ENCODE measurements around the gene BLTP1. TPM values are rescaled to one million over a fixed set of nuclear protein-coding genes. Genes with fewer than 3 reads are reported as not detected.
"Not testable (repeated sequence)": the region's sequence is repeated elsewhere in the genome, so short reads cannot be mapped to it uniquely, and the experiment has no call there.

The BLTP1 gene
- polyA plus RNA-seq, 3 donors: 2.7 to 35.1 (median 3.3) TPM

DNA sequence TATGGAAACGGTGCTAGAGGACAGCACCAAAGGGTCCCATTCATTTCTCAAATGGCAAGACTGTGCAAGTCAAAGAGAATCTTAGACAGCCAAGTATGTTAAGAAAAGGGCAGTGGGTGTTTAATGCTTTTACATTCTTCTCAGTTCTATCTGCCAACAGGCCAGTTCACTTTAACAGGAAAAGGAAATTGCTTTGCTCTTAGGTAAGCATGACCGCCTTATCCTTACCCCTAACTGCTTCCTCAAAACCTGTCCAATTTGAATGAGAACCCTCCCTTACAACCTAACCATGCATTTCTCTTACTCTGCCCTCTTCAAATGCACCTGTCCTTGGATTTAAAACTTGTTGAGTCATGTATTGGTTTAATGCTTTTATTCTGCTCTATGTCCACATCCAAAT, 44.5 kb upstream of the BLTP1 start:
- intact Hi-C loops (cut with micrococcal nuclease): loop anchor here in 1 of 2 donors (10.0 kb wide), 1 partner anchor 733 kb away; no protein-coding TSS in a partner anchor
- Histone ChIP-seq H3K4me1 (ENCODE audit: control insufficient read depth in 1 of 2, insufficient read depth in 2 of 2, low read length in 2 of 2) (no peaks in the 10 kb centered on the region), H4K20me1 (ENCODE audit: insufficient read depth, low read length) (no peaks in the 10 kb centered on the region), H3K36me3 (replicated peaks in 1 of 2; ENCODE audit: control insufficient read depth in 1 of 2, insufficient read depth in 2 of 2, low read length in 2 of 2) (no peaks in the 10 kb centered on the region), H2AFZ (ENCODE audit: insufficient read depth, low read depth, low read length, poor library complexity, severe bottlenecking) (no peak overlapping the region), H3K27me3 (ENCODE audit: control insufficient read depth in 2 of 2, insufficient read depth in 2 of 2, low read length in 2 of 2) (no peaks in the 10 kb centered on the region), H3K79me2 (ENCODE audit: insufficient read depth, low read length) (no peaks in the 10 kb centered on the region), H3K27ac (ENCODE audit: low read depth in 1 of 2, low read length in 2 of 2) (no peak overlapping the region), H3K9me3 (replicated peaks in 1 of 2; ENCODE audit: control insufficient read depth in 1 of 2, insufficient read depth in 1 of 2, low read length in 2 of 2) (no peaks in the 10 kb centered on the region), H3K9ac (ENCODE audit: insufficient read depth, low read length, poor library complexity, severe bottlenecking) (no peak overlapping the region), H3K4me3 (replicated peaks in 1 of 3; ENCODE audit: low read depth in 2 of 3, low read length in 3 of 3) (no peak overlapping the region), H3K4me2 (replicated peaks; ENCODE audit: extremely low read depth, low read length, poor library complexity, severe bottlenecking) (no peak overlapping the region)
- DNase-seq: no peak
- H3K4me1 Mint-ChIP-seq: peaks cover 7% of the 10 kb centered on the region
- TF ChIP-seq, protein P1, sequence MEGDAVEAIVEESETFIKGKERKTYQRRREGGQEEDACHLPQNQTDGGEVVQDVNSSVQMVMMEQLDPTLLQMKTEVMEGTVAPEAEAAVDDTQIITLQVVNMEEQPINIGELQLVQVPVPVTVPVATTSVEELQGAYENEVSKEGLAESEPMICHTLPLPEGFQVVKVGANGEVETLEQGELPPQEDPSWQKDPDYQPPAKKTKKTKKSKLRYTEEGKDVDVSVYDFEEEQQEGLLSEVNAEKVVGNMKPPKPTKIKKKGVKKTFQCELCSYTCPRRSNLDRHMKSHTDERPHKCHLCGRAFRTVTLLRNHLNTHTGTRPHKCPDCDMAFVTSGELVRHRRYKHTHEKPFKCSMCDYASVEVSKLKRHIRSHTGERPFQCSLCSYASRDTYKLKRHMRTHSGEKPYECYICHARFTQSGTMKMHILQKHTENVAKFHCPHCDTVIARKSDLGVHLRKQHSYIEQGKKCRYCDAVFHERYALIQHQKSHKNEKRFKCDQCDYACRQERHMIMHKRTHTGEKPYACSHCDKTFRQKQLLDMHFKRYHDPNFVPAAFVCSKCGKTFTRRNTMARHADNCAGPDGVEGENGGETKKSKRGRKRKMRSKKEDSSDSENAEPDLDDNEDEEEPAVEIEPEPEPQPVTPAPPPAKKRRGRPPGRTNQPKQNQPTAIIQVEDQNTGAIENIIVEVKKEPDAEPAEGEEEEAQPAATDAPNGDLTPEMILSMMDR (IDR thresholded peaks at IDR 0.05): no peak
- H3K4me3 Mint-ChIP-seq: no peak overlapping the region
- 100% methylated on average over 1 of the region's 2 CpGs for WGBS (ENCODE audit: insufficient coverage)
- H3K27ac Mint-ChIP-seq: no peak overlapping the region
- H3K9me3 Mint-ChIP-seq: peaks cover 0 to 8% (median 6%) of the 10 kb centered on the region in 7 donors
- H3K27me3 Mint-ChIP-seq (ENCODE audit: low read depth in 3 of 3): peaks cover 0 to 2% (median 0%) of the 10 kb centered on the region in 3 donors
- H3K36me3 Mint-ChIP-seq: no peaks in the 10 kb centered on the region

DNA sequence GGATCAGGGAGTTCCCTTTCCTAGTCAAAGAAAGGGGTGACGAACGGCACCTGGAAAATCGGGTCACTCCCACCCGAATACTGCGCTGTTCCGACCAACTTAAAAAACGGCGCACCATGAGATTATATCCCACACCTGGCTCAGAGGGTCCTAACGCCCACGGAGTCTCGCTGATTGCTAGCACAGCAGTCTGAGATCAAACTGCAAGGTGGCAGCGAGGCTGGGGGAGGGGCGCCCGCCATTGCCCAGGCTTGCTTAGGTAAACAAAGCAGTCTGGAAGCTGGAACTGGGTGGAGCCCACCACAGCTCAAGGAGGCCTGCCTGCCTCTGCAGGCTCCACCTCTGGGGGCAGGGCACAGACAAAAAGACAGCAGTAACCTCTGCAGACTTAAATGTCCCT, 41.8 kb upstream of the BLTP1 start:
- H3K9me3 ChIP-seq (replicated peaks in 1 of 2; ENCODE audit: control insufficient read depth in 1 of 2, insufficient read depth in 1 of 2, low read length in 2 of 2); H3K79me2 ChIP-seq (ENCODE audit: insufficient read depth, low read length); H3K9ac ChIP-seq (ENCODE audit: insufficient read depth, low read length, poor library complexity, severe bottlenecking); H3K36me3 ChIP-seq (replicated peaks in 1 of 2; ENCODE audit: control insufficient read depth in 1 of 2, insufficient read depth in 2 of 2, low read length in 2 of 2); H3K4me1 ChIP-seq (ENCODE audit: control insufficient read depth in 1 of 2, insufficient read depth in 2 of 2, low read length in 2 of 2); H3K27me3 ChIP-seq (ENCODE audit: control insufficient read depth in 2 of 2, insufficient read depth in 2 of 2, low read length in 2 of 2); H3K4me2 ChIP-seq (replicated peaks; ENCODE audit: extremely low read depth, low read length, poor library complexity, severe bottlenecking); H3K27ac Mint-ChIP-seq; H3K4me3 Mint-ChIP-seq; H2AFZ ChIP-seq (ENCODE audit: insufficient read depth, low read depth, low read length, poor library complexity, severe bottlenecking); intact Hi-C loops (cut with micrococcal nuclease); H3K36me3 Mint-ChIP-seq; DNase-seq; H3K9me3 Mint-ChIP-seq; H3K4me1 Mint-ChIP-seq; H4K20me1 ChIP-seq (ENCODE audit: insufficient read depth, low read length); H3K4me3 ChIP-seq (replicated peaks in 1 of 3; ENCODE audit: low read depth in 2 of 3, low read length in 3 of 3); H3K27ac ChIP-seq (ENCODE audit: low read depth in 1 of 2, low read length in 2 of 2); H3K27me3 Mint-ChIP-seq (ENCODE audit: low read depth in 3 of 3): not testable (repeated sequence)
- WGBS (ENCODE audit: insufficient coverage): 100% methylated on average over 1 of the region's 14 CpGs

Measured in CD14-positive monocyte (primary cell).